ENCODE measurements around the gene MAPK8. TPM values are rescaled to one million over a fixed set of nuclear protein-coding genes. Genes with fewer than 3 reads are reported as not detected.

MAPK8 gene
- polyA plus RNA-seq, 1 of the 3 experiments (the other 2 are of a cell fraction) = 26.4 TPM

- ChIA-PET CTCF (interaction anchor here (1.0 to 1.4 kb wide), 4 partner anchors 8 to 15 kb away, joined by 3 to 4 read pairs (median 4); no protein-coding TSS in a partner anchor), POLR2A (no interaction called here)
- Histone ChIP-seq H3K9me3 (no peaks in the 10 kb centered on the region), H3K27me3 (ENCODE audit: insufficient read depth) (no peaks in the 10 kb centered on the region; the same call in 1 of the 2 replicates), H3K79me2 (ENCODE audit: insufficient read depth) (peaks cover 9% of the 10 kb centered on the region), H3K4me2 (no peak overlapping the region), H3K9ac (no peak overlapping the region), H3K9me2 (no peaks in the 10 kb centered on the region), H3F3A (replicated peaks; ENCODE audit: insufficient read depth) (peaks cover 10% of the 10 kb centered on the region), H2AFZ (ENCODE audit: low read depth) (no peak overlapping the region), H3K4me3 (ENCODE audit: low read depth in 2 of 2, low read length in 1 of 2) (no peak overlapping the region), H4K20me1 (ENCODE audit: insufficient read depth) (peaks cover 4% of the 10 kb centered on the region; the same call in 1 of the 2 replicates), H3K4me1 (ENCODE audit: control insufficient read depth in 1 of 2, insufficient read depth in 2 of 2, low read depth in 1 of 2, low read length in 1 of 2) (peaks cover 0 to 5% of the 10 kb centered on the region in 2 experiments; a peak in 2 of 4 replicates), H3K36me3 (replicated peaks in 1 of 2; ENCODE audit: control insufficient read depth in 1 of 2, insufficient read depth in 2 of 2, low read length in 1 of 2) (no peaks in the 10 kb centered on the region), H3K27ac (ENCODE audit: low read depth in 2 of 2, low read length in 1 of 2) (no peak overlapping the region)
- no peak for DNase-seq
- TF ChIP-seq SMC3 (IDR thresholded peaks at IDR 0.05; ENCODE audit: low read depth, low read length) = no peak
- 67% methylated on average over 8 of the region's 8 CpGs for WGBS (ENCODE audit: low lambda C conversion rate)
Observed at GRCh38 chr10:48302515-48303476, 3.7 kb upstream of the MAPK8 start.

GRCh38 chr10:48305905-48306264, 592 bp upstream of the MAPK8 start:
- Histone ChIP-seq H3K9me3 (no peaks in the 10 kb centered on the region), H3K79me2 (ENCODE audit: insufficient read depth) (peaks cover 40% of the 10 kb centered on the region), H3K27me3 (ENCODE audit: insufficient read depth) (no peaks in the 10 kb centered on the region), H4K20me1 (ENCODE audit: insufficient read depth) (peaks cover 35% of the 10 kb centered on the region), H3K27ac (ENCODE audit: low read depth in 2 of 2, low read length in 1 of 2) (peak overlapping the region in 1 of 2 experiments; percentile 55; a peak in 1 of 4 replicates), H3K9me2 (no peaks in the 10 kb centered on the region), H3K4me1 (ENCODE audit: control insufficient read depth in 1 of 2, insufficient read depth in 2 of 2, low read depth in 1 of 2, low read length in 1 of 2) (peaks cover 8 to 18% of the 10 kb centered on the region in 2 experiments; a peak in 3 of 4 replicates), H3K4me3 (ENCODE audit: low read depth in 2 of 2, low read length in 1 of 2) (peak overlapping the region; percentile 56 to 92; a peak in 3 of 4 replicates), H3K36me3 (replicated peaks in 1 of 2; ENCODE audit: control insufficient read depth in 1 of 2, insufficient read depth in 2 of 2, low read length in 1 of 2) (no peaks in the 10 kb centered on the region), H3F3A (replicated peaks; ENCODE audit: insufficient read depth) (peaks cover 20% of the 10 kb centered on the region), H2AFZ (ENCODE audit: low read depth) (peak overlapping the region; percentile 74; the same call in 1 of the 2 replicates), H3K9ac (no peak overlapping the region), H3K4me2 (peak overlapping the region; percentile 83)
- POLR2A ChIA-PET = no interaction called here
- TF ChIP-seq POLR2AphosphoS5 (IDR thresholded peaks at IDR 0.05; ENCODE audit: low read depth, low read length) (no peak), TCF12 (IDR thresholded peaks at IDR 0.05) (no peak), EP300 (IDR thresholded peaks at IDR 0.05; ENCODE audit: borderline replicate concordance in 1 of 2, low read depth in 1 of 2, low read length in 1 of 2) (no peak), CTCF (IDR thresholded peaks at IDR 0.05) (no peak), FOXM1 (IDR thresholded peaks at IDR 0.05; ENCODE audit: low read depth) (no peak), JUND (IDR thresholded peaks at IDR 0.05) (no peak), RXRA (IDR thresholded peaks at IDR 0.05; ENCODE audit: borderline replicate concordance, low read depth) (no peak), FOSL2 (IDR thresholded peaks at IDR 0.05; ENCODE audit: borderline replicate concordance, low read depth) (no peak), TEAD4 (IDR thresholded peaks at IDR 0.05; ENCODE audit: borderline replicate concordance, insufficient read depth) (no peak)
- CTCF ChIA-PET = interaction anchor here (0.8 kb wide), 1 partner anchor 16 kb away, joined by 4 read pairs; no protein-coding TSS in a partner anchor
- 71% methylated on average over 8 of the region's 9 CpGs for WGBS (ENCODE audit: low lambda C conversion rate)
- DNase-seq = no peak
